HepG2 (cell line): Measurements from ENCODE around the gene RYR2. TPM values are rescaled to one million over a fixed set of nuclear protein-coding genes. Genes with fewer than 3 reads are reported as not detected.

Experiments
- ATAC-seq: fragments of 200-7000 bp; cut with Tn5 transposase; 3 replicates; pipeline ENCODE4 v1.9.1; 2020; ENCODE audit warnings: mild to moderate bottlenecking, moderate library complexity
- BruUV-seq: library from RNA; stranded (reverse); fragments of 400-500 nt; replicated peaks from 2 replicates; lab custom pipeline; 2021; lab: Mats Ljungman, UMichigan
- CTCF ChIA-PET: fragments of 300-600 bp; formaldehyde crosslinking; extraction: SDS; loops from one replicate; lab custom pipeline; 2021; ENCODE audit warnings: low total read pairs, inconsistent platforms, low intra/inter-chr PET ratio; lab: Yijun Ruan, JAX
- POLR2A ChIA-PET: fragments of 350-600 bp; sonication (Branson Sonifier 250); formaldehyde crosslinking; loops from one replicate; lab custom pipeline; 2020; ENCODE audit warnings: antibody characterized with exemption, inconsistent platforms; lab: Yijun Ruan, JAX
- DNase-seq: peaks from one replicate; pipeline ENCODE4 v3.0.0-alpha.2; 2015; ENCODE audit warnings: low spot score
- FAIRE-seq: peaks from 3 replicates; lab custom pipeline; 2011; peaks lifted over from hg19 to GRCh38; lab: Jason Lieb, UNC
- H2AFZ ChIP-seq: one replicate; pipeline ENCODE4 v1.6.1; 2011; ENCODE audit warnings: low read length, inconsistent platforms
- H3K27ac ChIP-seq: fragments of 300-600 bp; 3 replicates; pipeline ENCODE4 v1.8.0; 2011; ENCODE audit warnings: mixed run types, mild to moderate bottlenecking, mixed read lengths, low read length, inconsistent platforms; ENCODE audit not compliant: insufficient read depth; ENCODE audit errors: extremely low read length
- H3K27me3 ChIP-seq, 2 experiments: fragments of 200-600 bp in 1 of 2; 2 replicates in 1 of 2; 3 replicates in 1 of 2; pipeline versions ENCODE4 v1.6.0 to v1.8.0; 2011; ENCODE audit warnings: low read length in 2 of 2, mild to moderate bottlenecking in 2 of 2, moderate library complexity in 2 of 2, inconsistent platforms in 1 of 2; ENCODE audit not compliant: insufficient read depth in 2 of 2, control insufficient read depth in 1 of 2
- H3K36me3 ChIP-seq, 2 experiments: fragments of 200-600 bp in 1 of 2; replicated peaks in 1 of 2; 2 replicates in 1 of 2; 3 replicates in 1 of 2; pipeline versions ENCODE4 v1.5.1 to v1.8.0; 2011; ENCODE audit warnings: low read length in 2 of 2, inconsistent platforms in 1 of 2; ENCODE audit not compliant: insufficient read depth in 2 of 2, control insufficient read depth in 1 of 2
- H3K4me1 ChIP-seq: 2 replicates; pipeline ENCODE4 v1.5.1; 2012; ENCODE audit warnings: low read length, inconsistent platforms; ENCODE audit not compliant: insufficient read depth
- H3K4me2 ChIP-seq: 2 replicates; pipeline ENCODE4 v1.6.0; 2011; ENCODE audit warnings: low read depth, low read length, inconsistent platforms
- H3K4me3 ChIP-seq, 3 experiments: fragments of 200-600 bp in 1 of 3; sonication (generic), shearing (Covaris generic) in 1 of 3; replicated peaks in 1 of 3; 2 replicates each; pipeline ENCODE4 v1.5.1; 2011 to 2016; ENCODE audit warnings: low read length in 3 of 3, inconsistent platforms in 2 of 3, low read depth in 2 of 3, mild to moderate bottlenecking in 2 of 3, control low read depth in 1 of 3, mixed read lengths in 1 of 3; ENCODE audit not compliant: insufficient read depth in 1 of 3
- H3K79me2 ChIP-seq: one replicate; pipeline ENCODE4 v1.6.1; 2011; ENCODE audit warnings: low read length, inconsistent platforms; ENCODE audit not compliant: insufficient read depth
- H3K9ac ChIP-seq: 2 replicates; pipeline ENCODE4 v1.6.0; 2011; ENCODE audit warnings: mild to moderate bottlenecking, low read depth, low read length, inconsistent platforms; ENCODE audit not compliant: insufficient read depth
- H3K9me3 ChIP-seq: 2 replicates; pipeline ENCODE4 v1.5.1; 2012; ENCODE audit warnings: mild to moderate bottlenecking, low read length
- H4K20me1 ChIP-seq: 2 replicates; pipeline ENCODE4 v1.6.0; 2011; ENCODE audit warnings: inconsistent platforms, mild to moderate bottlenecking, low read length, moderate library complexity; ENCODE audit not compliant: insufficient read depth
- ATF7 ChIP-seq, 2 experiments: fragments of 450-650 bp in 1 of 2; sonication (generic) in 1 of 2; formaldehyde crosslinking in 1 of 2; IDR thresholded peaks; 2 replicates each; pipeline versions ENCODE4 v1.4.0 to v1.6.1; 2016 to 2020; ENCODE audit warnings: antibody characterized with exemption in 1 of 2, mild to moderate bottlenecking in 1 of 2, missing genetic modification reagents in 1 of 2
- BCL6 ChIP-seq: IDR thresholded peaks from 2 replicates; pipeline ENCODE4 v1.6.1; 2016; ENCODE audit warnings: missing genetic modification reagents, missing compliant biosample characterization
- NCOA2 ChIP-seq: sonication (generic); formaldehyde crosslinking; IDR thresholded peaks from 2 replicates; pipeline ENCODE4 v1.8.0; 2022; ENCODE audit warnings: inconsistent platforms
- RBFOX2 ChIP-seq: fragments of 200-400 bp; formaldehyde crosslinking; IDR thresholded peaks from 2 replicates; pipeline ENCODE4 v1.6.1; 2017; ENCODE audit warnings: low read depth, mild to moderate bottlenecking, low read length
- TEAD3 ChIP-seq: optimal IDR thresholded peaks from 2 replicates; pipeline ENCODE3; 2016; ENCODE audit warnings: borderline replicate concordance
- ZEB1 ChIP-seq: IDR thresholded peaks from 2 replicates; pipeline ENCODE4 v1.6.1; 2012; ENCODE audit warnings: mild to moderate bottlenecking, low read depth, inconsistent platforms; ENCODE audit not compliant: insufficient replicate concordance
- ZNF598 ChIP-seq: sonication (generic); formaldehyde crosslinking; IDR thresholded peaks from 2 replicates; pipeline ENCODE4 v1.5.1; 2020; ENCODE audit warnings: mild to moderate bottlenecking, missing genetic modification reagents, borderline replicate concordance
- ZNF616 ChIP-seq: sonication (generic); formaldehyde crosslinking; IDR thresholded peaks from 2 replicates; pipeline ENCODE4 v1.5.0; 2020; ENCODE audit warnings: low read depth, mild to moderate bottlenecking, missing genetic modification reagents
- WGBS: methylation state at CpG from one replicate; pipeline ENCODE4 v1.1.6; 2017; ENCODE audit warnings: low lambda C conversion rate; 5-methylcytosine and 5-hydroxymethylcytosine counted together
- in situ Hi-C: cut with HindIII; loops from 2 replicates; pipeline ENCODE4 v1.10.0; 2017; ENCODE audit warnings: low pct_unique_long_range_greater_than_20kb; ENCODE audit not compliant: extremely low pct_ligation_motif_present
- intact Hi-C: fragments of 100-400 bp; cut with micrococcal nuclease; formaldehyde crosslinking; loops from one replicate; pipeline ENCODE4 v1.10.0; 2022; ENCODE audit not compliant: unreplicated experiment
- polyA plus RNA-seq, 8 experiments: library from polyadenylated mRNA; depleted of rRNA in 3 of 8; stranded (reverse) in 7 of 8; unstranded in 1 of 8; fragments of >200 nt; fragmentation: Illumina TruSeq in 4 of 8; extraction: Trizol in 4 of 8; gene quantifications; 2 replicates each; pipeline versions ENCODE4 v1.2.1 to v1.2.3, GENCODE V29; 2011 to 2016; ENCODE audit warnings: low read depth in 4 of 8, missing spikeins in 1 of 8, mixed read lengths in 1 of 8; ENCODE audit not compliant: insufficient read depth in 1 of 8
- total RNA-seq, 5 experiments: library from RNA; depleted of rRNA; stranded (reverse); fragments of >200 nt; fragmentation: Illumina TruSeq; extraction: Trizol; gene quantifications; 2 replicates each; pipeline ENCODE4 v1.2.3, GENCODE V29; 2016; ENCODE audit warnings: low read depth in 1 of 5
- TF ChIP-seq, protein P1 (sequence below): sonication (generic); formaldehyde crosslinking; IDR thresholded peaks from 2 replicates; pipeline ENCODE4 v1.4.0; 2020; ENCODE audit warnings: missing genetic modification reagents
- TF ChIP-seq, protein P2 (sequence below): IDR thresholded peaks from 2 replicates; pipeline ENCODE4 v1.6.1; 2012; ENCODE audit warnings: inconsistent platforms

The RYR2 gene
- total and polyA plus RNA-seq, 2 of the 13 experiments (the other 11 are each of a cell fraction or from before 2014, with no cell fraction given), result not detected

GRCh38 chr1:237709355-237709754, 667.4 kb downstream of the RYR2 start:
- no peak overlapping the region for H3K27ac ChIP-seq
- TF ChIP-seq BCL6 (CRISPR knock-in tag) (no peak), ZNF616 (CRISPR knock-in tag) (no peak)
- TF ChIP-seq, protein P1, sequence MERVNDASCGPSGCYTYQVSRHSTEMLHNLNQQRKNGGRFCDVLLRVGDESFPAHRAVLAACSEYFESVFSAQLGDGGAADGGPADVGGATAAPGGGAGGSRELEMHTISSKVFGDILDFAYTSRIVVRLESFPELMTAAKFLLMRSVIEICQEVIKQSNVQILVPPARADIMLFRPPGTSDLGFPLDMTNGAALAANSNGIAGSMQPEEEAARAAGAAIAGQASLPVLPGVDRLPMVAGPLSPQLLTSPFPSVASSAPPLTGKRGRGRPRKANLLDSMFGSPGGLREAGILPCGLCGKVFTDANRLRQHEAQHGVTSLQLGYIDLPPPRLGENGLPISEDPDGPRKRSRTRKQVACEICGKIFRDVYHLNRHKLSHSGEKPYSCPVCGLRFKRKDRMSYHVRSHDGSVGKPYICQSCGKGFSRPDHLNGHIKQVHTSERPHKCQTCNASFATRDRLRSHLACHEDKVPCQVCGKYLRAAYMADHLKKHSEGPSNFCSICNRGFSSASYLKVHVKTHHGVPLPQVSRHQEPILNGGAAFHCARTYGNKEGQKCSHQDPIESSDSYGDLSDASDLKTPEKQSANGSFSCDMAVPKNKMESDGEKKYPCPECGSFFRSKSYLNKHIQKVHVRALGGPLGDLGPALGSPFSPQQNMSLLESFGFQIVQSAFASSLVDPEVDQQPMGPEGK (CRISPR knock-in tag), result no peak
- TF ChIP-seq, protein P2, sequence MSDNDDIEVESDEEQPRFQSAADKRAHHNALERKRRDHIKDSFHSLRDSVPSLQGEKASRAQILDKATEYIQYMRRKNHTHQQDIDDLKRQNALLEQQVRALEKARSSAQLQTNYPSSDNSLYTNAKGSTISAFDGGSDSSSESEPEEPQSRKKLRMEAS, result peak; percentile 24; the same call in 1 of the 2 replicates
- H3K9me3 ChIP-seq, result no peaks in the 10 kb centered on the region
- no peak overlapping the region for H2AFZ ChIP-seq
- no peak overlapping the region for H3K4me3 ChIP-seq
- no peaks in the 10 kb centered on the region for H3K27me3 ChIP-seq
- in situ Hi-C loops, result no loop called here
- BruUV-seq, result no TSS peak
- no peak overlapping the region for H3K9ac ChIP-seq
- no peak for FAIRE-seq
- no peak for DNase-seq
- ChIA-PET POLR2A (no interaction called here), CTCF (no interaction called here)
- H3K79me2 ChIP-seq, result no peaks in the 10 kb centered on the region
- no peak for ATAC-seq
- no peak overlapping the region for H3K4me2 ChIP-seq
- no peaks in the 10 kb centered on the region for H4K20me1 ChIP-seq
- H3K4me1 ChIP-seq, result no peaks in the 10 kb centered on the region
- intact Hi-C loops, result no loop called here
- H3K36me3 ChIP-seq, result no peaks in the 10 kb centered on the region
- WGBS, result 9% methylated on average over 3 of the region's 3 CpGs

GRCh38 chr1:237711281-237711680, 669.3 kb downstream of the RYR2 start:
- WGBS, result 25% methylated on average over 3 of the region's 3 CpGs
- CTCF ChIA-PET, result no interaction called here
- FAIRE-seq, result no peak

More at GRCh38 chr1:237711281-237711680, 669.3 kb downstream of the RYR2 start:
- BruUV-seq, result no TSS peak
- Histone ChIP-seq H3K4me1 (no peaks in the 10 kb centered on the region), H3K36me3 (no peaks in the 10 kb centered on the region), H3K9ac (no peak overlapping the region), H3K9me3 (no peaks in the 10 kb centered on the region), H3K4me3 (no peak overlapping the region), H3K27me3 (no peaks in the 10 kb centered on the region), H2AFZ (no peak overlapping the region), H4K20me1 (no peaks in the 10 kb centered on the region), H3K27ac (no peak overlapping the region), H3K4me2 (no peak overlapping the region), H3K79me2 (no peaks in the 10 kb centered on the region)
- TF ChIP-seq RBFOX2 (no peak), TEAD3 (CRISPR knock-in tag) (no peak), NCOA2 (no peak), ATF7 (IDR thresholded peaks at IDR 0.05) (peak; percentile 54; the same call in 1 of the 2 replicates), ATF7 (CRISPR knock-in tag; IDR thresholded peaks at IDR 0.05) (no peak), ZEB1 (no peak), ZNF598 (CRISPR knock-in tag) (no peak)
- intact Hi-C loops, result no loop called here
- in situ Hi-C loops, result no loop called here
- ATAC-seq, result no peak
- DNase-seq, result no peak
- POLR2A ChIA-PET, result no interaction called here
